GM21526 (cell line): Measurements from ENCODE around the gene LRRC9.
"Not testable (repeated sequence)": the region's sequence is repeated elsewhere in the genome, so short reads cannot be mapped to it uniquely, and the experiment has no call there.

Source experiments
- ATAC-seq: cut with Tn5 transposase; IDR thresholded peaks from one replicate; pipeline ENCODE4 v1.9.1; 2021; ENCODE audit warnings: moderate library complexity; ENCODE audit not compliant: unreplicated experiment, low FRiP score

Gene LRRC9

GRCh38 chr14:59952141-59952540 lies 32.2 kb downstream of the LRRC9 start:
- ATAC-seq: not testable (repeated sequence)

DNA sequence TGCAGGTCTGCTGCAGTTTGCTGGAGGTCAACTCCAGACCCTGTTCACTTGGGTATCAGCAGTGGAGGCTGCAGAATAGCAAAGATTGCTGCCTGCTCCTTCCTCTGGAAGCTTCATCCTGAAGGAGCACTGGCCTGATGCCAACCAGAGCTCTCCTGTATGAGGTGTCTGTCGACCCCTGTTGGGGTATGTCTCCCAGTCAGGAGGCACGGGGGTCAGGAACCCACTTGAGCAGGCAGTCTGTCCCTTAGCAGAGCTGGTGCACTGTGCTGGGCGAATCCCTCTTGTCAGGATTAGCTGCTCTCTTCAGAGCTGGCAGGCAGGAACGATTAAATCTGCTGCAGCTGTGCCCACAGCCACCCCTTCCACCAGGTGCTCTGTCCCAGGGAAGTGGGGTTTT lies 37.9 kb downstream of the LRRC9 start:
- ATAC-seq: not testable (repeated sequence)

- ATAC-seq: no peak
These were observed 39.7 kb downstream of the LRRC9 start for GRCh38 chr14:59959668-59960067.

DNA sequence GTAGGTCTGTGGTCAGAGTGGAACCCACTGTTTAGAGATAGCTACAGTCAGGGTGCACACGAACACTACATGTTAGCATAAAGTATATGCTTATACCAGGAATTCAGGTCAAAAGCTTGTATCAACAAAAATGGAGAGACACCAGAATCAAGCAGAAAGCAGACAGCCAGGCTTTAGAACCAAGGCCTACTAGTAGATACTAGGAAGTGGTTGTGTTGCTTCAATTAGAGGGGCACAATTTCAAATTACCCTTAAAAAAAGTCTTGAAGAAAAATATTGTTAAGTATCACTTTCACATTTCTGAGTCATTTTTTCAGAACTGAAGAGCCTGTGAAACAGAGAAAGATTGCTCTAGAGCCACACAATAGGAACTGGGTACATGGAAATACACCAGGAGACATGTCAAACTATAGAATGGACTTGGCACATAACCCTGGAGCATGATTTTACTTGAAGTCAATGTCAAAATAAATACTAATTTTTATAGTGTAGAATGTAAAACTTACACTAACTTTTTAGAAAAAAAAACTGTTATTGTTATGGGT lies 41.6 kb downstream of the LRRC9 start:
- peak; percentile 45 for ATAC-seq

DNA sequence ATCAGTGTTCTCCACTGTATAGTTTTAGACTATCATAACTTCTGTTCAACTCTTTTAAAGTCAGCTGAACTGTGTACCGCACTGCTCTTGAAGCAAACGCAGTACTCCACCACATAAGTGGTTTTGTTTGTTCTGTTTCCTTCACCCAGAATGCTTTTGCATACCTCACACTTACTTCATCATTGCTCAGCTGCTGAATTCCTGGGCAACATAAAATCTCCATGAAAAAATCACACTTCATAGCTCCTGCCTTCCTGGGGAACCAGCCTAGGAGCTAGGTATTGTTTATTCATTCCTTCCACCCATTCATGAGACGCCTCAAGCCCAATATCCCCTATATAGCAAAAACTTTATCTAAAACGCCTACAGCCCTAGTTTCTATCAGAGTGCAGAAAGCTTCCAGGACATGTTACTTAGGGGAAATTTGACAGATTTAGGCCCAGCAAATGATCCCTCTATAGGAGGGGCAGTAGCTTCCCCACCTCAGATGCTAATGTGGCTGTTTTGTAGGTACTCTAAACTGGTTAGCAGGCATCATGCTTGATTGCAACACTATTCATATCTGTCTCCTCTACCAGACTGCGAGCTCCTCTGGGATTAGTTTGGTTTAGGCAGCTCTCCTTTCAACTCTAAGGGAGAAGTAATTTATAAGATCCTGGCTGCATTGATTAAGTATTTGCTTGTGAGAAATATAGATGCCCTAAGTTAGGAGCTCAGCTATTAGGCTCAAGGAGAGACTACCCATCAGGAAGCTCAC lies 44.5 kb downstream of the LRRC9 start:
- peak; percentile 25 for ATAC-seq

DNA sequence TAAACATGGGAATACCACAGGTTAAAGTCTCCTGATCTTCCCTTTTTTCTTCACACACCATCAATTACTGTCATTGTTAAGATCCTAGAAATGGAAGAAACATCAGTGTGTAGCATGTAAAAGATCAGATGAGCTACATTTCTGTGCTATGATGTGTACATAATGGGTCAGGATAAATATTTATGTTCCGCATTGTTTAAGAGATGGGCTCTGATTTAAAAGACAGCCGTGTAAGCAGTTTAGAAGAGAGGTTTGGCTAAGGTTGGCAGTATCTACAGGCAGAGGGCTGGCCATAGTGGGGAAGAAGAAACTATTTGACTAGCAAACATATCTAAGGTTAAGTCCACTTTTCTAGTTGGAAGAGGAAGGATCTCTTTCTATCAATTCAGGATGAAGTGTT lies 49.4 kb downstream of the LRRC9 start:
- no peak for ATAC-seq

DNA sequence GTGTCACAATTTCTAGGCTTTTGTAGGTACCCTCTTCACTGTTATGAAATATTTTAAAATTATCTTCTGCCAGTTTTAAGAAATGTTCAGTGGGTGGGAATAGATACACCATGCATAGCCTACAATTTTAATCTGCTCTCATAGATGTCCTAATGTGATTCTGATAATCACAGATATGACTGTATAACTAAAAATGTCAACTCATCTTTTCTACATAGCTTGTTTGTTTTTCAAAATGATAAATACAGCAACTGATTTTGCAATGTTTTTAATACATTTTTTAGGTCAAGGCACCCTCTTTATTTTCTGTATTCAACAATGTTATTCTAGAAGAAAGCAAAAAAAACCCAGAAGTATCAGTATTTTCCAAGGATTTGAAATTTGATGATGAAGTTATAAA lies 61.6 kb downstream of the LRRC9 start:
- ATAC-seq: no peak

DNA sequence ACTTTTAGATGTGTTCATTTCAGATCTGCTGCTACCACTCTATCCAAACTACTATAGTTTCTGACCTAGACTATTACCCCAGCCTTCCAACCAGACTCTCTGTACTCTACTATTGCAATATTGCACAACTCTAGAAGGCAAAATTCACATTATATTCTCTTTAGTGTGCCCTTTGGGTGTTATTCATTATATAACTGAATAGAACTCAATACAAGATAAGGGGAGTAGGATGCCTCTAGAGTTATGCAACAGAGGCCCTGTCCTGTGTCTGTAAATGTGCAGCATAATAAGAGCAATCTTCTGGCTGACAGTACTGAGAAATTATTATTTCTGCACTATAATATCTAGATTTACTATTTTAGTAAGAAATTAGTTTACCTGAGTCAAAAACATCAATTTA lies 63.1 kb downstream of the LRRC9 start:
- ATAC-seq: no peak

- no peak for ATAC-seq
These were observed 66.7 kb downstream of the LRRC9 start for GRCh38 chr14:59986556-59987059.

DNA sequence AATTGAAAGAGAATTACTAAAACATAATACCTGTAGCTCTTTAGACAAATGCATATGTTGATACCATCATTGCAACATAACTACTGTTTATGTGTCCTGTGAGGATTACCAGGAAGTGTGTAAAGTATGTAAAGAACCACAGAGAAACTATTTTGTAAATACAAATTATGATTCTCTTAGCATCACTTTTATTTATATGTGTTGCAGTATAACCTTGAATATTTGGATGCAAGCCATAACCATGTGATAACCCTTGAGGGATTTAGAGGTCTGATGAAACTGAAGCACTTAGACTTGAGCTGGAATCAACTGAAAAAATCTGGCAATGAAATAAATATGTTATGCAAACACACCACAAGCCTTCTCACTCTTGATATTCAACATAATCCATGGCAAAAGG lies 77.5 kb downstream of the LRRC9 start:
- no peak for ATAC-seq

GRCh38 chr14:59997966-59998365 lies 78.0 kb downstream of the LRRC9 start:
- no peak for ATAC-seq

- ATAC-seq: no peak
These were observed 78.6 kb downstream of the LRRC9 start for GRCh38 chr14:59998564-59998963.

DNA sequence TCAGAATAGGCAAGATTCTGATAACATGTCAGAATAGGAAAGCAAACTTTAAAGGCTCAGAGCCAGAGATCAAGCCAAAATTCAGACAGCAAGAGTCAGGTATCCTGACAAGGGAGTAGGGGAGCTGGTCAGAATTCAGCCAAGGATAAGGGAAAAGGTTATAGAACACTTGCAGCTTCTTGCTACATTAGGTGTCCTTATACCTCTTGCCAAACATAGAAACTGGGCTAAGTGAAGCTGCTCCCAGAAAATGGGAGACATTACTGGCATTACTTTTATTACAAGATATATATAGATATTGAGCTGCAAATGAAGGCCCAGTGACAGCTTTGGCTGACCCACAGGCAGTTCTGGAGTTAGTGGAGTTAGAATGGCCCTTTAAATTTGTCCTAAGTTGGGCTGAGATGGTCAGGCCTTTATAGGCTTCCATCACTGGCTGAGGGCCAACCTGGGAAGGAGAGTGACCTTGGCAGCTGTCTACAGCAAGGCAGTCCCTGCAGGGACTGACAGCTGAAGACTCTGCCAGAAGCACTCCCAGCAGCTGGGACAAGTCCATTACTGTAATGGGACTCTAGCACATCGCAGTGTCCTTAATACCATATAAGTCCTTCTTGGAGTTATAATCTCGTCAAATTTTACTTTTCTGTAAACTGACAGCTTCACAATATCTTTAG lies 83.0 kb downstream of the LRRC9 start:
- no peak for ATAC-seq

- no peak for ATAC-seq
These were observed 84.0 kb downstream of the LRRC9 start for GRCh38 chr14:60003991-60004390.

DNA sequence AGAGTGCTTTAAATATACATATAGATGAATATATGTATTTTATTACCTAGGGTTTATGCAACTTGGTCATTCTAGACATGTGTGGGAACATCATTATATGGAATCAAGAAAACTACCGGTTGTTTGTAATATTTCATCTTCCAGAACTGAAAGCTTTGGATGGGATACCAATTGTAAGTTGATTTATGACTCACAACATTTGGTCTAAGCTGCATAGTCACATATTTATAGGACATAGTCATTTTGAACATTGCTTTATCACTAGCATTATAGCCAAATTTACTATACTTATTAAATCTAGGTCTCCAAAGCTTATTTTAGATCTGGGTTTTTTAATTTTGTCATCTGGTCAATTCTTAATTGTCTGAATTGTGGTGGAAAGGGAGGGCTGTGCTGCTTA lies 88.1 kb downstream of the LRRC9 start:
- ATAC-seq: no peak

DNA sequence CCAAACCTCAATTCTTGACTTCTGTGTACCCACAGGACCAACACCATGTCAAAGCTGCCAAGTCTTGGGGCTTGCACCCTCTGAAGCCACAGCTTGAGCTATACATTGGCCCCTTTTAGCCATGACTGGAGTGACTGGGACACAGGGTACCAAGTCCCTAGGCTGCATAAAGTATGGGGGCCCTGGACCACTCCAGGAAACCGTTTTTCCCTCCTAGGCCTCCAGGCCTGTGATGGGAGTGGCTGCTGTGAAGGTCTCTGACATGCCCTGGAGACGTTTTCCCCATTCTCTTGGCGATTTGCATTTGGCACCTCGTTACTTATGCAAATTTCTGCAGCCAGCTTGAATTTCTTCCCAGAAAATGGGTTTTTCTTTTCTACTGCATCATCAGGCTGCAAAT lies 90.3 kb downstream of the LRRC9 start:
- ATAC-seq: not testable (repeated sequence)

DNA sequence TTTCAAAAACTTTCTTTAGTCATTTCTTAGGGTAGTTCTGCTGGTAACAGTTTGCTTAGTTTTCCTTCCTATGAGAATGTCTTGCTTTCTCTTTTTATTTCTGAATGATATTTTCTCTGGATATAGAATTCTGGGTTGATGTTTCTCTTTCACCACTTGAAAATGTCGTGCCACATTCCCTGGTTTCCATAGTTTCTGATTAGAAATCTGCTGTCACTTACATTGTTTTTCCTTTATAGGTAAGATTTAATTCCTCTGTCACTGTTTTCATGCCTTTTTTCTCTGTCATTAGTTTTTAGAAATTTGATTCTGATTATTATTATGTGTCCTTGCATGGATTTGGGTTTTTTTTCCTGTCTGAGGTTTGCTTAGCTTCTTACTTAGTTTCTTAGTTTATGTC lies 94.5 kb downstream of the LRRC9 start:
- no peak for ATAC-seq

DNA sequence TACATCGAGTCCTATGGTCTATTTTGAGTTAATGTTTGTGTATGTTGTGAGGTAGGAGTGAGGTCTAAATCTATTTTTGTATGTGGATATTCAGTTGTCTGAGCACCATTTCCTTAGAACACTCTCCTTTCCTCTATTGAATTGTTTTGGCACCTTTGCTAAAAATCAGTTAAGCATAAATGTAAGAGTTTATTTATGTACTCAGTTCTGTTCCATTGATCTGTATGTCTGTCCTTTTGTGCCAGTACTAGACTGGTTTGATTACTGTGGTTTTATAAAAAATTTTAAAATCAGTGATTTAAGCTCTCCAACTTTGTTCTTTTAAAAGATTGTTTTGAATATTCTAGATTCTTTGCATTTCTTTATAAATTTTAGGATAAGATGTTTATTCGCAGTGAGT lies 101.7 kb downstream of the LRRC9 start:
- no peak for ATAC-seq

GRCh38 chr14:60025571-60025970 lies 105.6 kb downstream of the LRRC9 start:
- ATAC-seq: no peak

- no peak for ATAC-seq
These were observed 115.2 kb downstream of the LRRC9 start for GRCh38 chr14:60035177-60035576.

DNA sequence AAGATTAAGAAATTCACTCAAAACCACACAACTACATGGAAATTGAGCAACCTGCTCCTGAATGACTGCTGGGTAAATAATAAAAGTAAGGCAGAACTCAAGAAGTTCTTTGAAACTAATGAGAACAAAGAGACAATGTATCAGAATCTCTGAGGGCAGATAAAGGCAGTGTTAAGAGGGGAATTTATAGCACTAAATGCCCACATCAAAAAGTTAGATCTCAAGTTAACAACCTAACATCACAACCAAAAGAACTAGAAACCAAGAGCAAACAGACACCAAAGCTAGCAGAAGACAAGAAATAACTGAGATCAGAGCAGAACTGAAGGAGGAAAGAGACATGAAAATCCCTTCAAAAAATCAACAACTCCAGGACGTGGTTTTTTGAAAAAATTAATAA lies 128.0 kb downstream of the LRRC9 start:
- not testable (repeated sequence) for ATAC-seq

DNA sequence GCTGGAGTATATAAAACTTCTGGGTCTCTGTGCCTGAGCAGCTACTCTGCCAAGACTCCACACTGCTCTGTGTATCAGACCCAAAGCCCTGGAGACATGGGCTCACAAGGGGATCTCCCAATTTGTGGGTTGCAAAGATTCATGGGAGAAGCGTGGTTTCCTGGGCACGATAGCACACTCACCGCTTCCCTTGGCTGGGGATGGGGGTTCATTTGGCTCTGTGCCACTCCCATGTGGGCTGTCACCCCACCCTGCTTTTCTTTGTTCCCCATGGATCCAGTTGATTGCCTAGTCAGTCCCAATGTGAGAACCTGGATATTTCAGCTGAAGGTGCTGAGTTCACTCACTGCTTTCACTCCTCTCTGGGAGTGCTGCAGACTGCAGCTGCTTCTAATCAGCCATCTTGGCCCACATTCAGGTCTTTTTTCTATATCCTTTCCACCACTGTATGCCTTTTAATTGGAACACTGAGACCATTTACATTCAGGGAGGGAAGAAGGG lies 131.8 kb downstream of the LRRC9 start:
- ATAC-seq: no peak
